ENCODE data around the gene NCKAP5.

GRCh38 chr2:132909427-132909826, 658.8 kb downstream of the NCKAP5 start:
- TF ChIP-seq, protein P1, sequence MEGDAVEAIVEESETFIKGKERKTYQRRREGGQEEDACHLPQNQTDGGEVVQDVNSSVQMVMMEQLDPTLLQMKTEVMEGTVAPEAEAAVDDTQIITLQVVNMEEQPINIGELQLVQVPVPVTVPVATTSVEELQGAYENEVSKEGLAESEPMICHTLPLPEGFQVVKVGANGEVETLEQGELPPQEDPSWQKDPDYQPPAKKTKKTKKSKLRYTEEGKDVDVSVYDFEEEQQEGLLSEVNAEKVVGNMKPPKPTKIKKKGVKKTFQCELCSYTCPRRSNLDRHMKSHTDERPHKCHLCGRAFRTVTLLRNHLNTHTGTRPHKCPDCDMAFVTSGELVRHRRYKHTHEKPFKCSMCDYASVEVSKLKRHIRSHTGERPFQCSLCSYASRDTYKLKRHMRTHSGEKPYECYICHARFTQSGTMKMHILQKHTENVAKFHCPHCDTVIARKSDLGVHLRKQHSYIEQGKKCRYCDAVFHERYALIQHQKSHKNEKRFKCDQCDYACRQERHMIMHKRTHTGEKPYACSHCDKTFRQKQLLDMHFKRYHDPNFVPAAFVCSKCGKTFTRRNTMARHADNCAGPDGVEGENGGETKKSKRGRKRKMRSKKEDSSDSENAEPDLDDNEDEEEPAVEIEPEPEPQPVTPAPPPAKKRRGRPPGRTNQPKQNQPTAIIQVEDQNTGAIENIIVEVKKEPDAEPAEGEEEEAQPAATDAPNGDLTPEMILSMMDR (IDR thresholded peaks at IDR 0.05; ENCODE audit: low read depth, low read length): no peak
- TF ChIP-seq POLR2A (IDR thresholded peaks at IDR 0.05; ENCODE audit: extremely low read depth, insufficient read length): no peak

Measured in NB4 (cell line).